OCI-M1 (cell line): ENCODE data around the gene CTXN1.
A peak's percentile ranks its signal among the peaks of the same experiment; 100 is the strongest.

Experiments
- DNase-seq: peaks from one replicate; lab custom pipeline; 2025; lab: John Stamatoyannopoulos, UW

The CTXN1 gene

GRCh38 chr19:7914099-7914498 lies 11.8 kb downstream of the CTXN1 start:
- no peak for DNase-seq

DNA sequence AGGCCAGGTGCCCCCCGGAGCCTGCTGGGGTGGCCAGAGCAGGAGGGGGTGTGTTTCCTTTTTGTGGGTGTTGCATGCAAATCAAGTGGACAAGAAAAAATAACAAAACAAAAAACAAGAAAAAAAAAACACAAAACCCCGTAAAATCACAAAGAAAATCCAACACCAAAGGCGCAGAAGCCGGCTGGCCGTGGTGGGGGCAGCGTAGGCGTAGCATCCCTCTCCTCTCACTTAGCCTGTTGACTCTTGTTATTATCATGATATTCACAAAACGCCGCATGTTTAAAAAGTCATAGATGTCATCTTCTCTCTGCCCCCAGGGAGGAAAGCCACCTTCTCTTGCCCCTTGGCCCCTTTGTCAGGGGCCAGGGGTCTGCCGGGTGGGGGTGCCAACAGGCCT lies 12.3 kb downstream of the CTXN1 start:
- no peak for DNase-seq

GRCh38 chr19:7912697-7913564 lies 13.0 kb downstream of the CTXN1 start:
- no peak for DNase-seq

DNA sequence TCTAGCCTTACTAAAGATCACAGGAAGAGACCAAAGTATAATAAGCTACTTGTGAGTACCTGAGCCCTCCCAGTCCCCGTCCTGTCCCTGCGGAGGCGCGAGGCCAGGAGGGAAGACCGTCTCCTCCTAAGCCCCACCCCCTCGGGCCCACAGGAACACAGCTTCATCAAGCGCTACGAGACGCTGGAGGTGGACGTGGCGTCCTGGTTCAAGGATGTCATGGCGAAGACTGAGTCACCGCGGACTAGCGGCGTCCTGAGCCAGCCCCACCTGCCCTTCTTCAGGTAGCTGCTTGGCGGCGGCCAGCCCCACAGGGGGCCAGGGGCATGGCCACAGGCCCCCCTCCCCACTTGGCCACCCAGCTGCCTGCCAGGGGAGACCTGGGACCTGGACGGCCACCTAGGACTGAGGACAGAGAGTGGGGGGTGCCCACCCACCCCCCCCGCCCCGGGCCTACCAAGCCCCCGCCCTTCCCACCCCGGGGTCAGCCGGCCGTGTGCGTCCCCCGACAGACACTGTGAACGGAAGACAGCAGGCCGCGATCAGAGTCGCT lies 13.7 kb downstream of the CTXN1 start:
- no peak for DNase-seq

DNA sequence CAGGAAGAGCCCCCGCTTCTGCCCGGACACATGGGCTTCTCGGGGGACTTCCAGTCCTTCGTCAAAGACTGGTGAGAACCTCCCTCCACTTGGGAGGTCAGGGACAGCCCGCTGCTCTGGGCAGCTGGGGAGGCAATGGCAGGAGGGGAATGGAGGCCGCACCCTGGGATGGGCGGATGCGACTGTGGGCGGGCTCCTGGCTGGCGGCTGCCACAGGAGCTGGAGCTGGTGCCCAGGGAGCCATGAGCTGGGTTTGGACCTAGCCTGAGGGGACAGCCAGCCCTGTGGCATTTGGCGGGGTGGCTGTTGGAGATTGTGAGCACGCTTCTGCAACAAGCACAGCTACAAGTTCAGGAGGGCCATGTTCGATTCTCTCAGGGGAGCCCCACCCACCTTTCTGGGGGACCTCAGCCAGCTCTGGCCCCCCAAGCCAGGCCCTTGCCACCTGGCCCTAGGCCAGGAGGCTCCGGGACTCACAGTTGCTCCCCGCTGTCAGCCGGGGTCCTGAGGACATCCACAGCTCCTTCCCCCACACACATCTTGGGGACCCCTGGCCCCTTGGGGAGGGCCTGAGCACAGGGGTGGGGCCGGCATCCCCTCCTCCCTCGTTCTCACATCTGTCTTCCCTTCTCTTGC lies 14.3 kb downstream of the CTXN1 start:
- DNase-seq, result no peak

- DNase-seq, result no peak
Measured at GRCh38 chr19:7910321-7911161, 15.4 kb downstream of the CTXN1 start.

- no peak for DNase-seq
Measured at GRCh38 chr19:7909471-7910067, 16.4 kb downstream of the CTXN1 start.

- DNase-seq, result no peak
Measured at GRCh38 chr19:7908742-7909461, 17.0 kb downstream of the CTXN1 start.

- DNase-seq, result no peak
Measured at GRCh38 chr19:7908078-7908699, 17.7 kb downstream of the CTXN1 start.

- DNase-seq, result no peak
Measured at GRCh38 chr19:7907544-7907943, 18.4 kb downstream of the CTXN1 start.

GRCh38 chr19:7907122-7907521 lies 18.8 kb downstream of the CTXN1 start:
- DNase-seq, result no peak

GRCh38 chr19:7905859-7906258 lies 20.1 kb downstream of the CTXN1 start:
- DNase-seq, result no peak

GRCh38 chr19:7905268-7905667 lies 20.7 kb downstream of the CTXN1 start:
- DNase-seq, result no peak

DNA sequence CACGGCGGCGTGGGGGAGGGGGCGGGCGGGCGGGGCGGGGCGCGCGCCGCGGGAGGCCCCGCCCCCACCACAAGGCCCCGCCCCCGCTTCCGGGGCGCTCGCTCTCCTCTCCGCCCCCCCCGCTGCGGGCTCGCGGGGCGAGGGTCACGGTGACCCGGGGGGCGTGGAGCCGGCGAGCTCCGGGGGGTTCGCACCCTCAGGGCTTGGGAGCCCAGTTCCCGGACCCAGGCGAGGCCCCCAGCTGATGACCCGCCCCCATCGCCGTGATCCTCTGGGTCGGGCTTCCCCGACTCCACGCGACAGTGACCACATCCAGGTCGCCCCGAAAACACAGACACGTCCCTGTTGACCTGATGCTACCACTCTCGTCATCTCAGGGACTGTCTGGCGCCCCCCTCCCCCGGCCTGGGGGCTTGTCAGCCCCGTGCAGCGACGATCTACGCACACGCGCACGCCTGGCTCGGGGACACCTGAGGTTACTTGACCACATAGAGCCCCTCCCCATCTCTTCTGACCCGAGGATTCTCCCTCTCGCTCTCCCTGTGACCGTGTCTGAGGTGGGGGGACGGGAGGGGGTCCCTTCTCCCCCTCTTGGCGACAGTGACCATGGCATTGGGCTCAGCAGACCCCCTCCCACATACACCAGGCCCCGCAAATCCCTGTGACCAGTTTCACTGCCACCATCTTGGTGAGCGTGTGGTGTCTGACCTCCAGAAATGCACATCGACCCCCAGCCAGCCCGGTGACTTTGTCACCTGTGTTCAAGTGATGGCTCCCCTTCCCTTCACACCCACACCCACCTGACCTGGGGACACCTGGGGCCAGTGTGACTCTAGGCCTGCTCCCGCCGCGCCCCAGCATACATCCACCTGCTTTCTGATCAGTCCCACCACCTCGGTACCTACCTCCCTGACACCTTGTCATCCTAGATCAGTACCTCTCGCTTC lies 21.6 kb downstream of the CTXN1 start:
- DNase-seq, result peak; percentile 76

DNA sequence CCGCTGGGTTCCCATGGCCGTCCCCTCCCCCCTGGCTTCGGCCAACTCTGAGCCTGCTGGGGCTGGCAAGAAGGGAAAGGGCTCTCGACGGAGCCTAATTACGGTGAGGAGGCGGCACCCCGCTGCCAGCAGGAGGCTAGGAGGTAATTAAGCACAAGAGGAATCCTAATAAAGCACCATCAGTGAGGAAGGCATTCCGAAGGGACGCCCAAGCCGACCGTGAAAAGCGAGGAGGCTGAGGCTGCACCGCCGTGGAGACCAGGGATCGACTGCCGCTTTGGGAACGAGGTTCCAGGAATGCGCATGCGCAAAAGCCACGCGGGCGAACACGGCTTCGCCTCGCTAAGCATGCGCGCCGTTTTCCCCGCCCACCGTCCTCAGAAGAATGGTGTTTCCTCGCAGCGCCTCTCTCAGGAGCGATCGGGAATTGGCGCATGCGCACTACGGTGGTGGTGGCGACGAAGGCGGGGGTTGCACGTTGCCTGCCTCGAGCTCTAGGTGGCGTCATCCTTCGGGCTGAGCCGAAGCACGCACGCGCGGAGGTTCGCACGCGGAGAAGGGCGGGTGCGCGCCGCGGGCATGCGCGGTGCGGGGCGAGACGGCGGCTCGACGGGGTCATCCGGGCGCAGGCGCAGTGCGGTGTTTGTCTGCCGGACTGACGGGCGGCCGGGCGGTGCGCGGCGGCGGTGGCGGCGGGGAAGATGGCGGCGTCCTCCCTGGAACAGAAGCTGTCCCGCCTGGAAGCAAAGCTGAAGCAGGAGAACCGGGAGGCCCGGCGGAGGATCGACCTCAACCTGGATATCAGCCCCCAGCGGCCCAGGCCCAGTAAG lies 22.5 kb downstream of the CTXN1 start, which contains the start of gene MAP2K7:
Gene MAP2K7, plus strand, starts transcription at position 634 of the 830 bp plus-strand sequence. Its CDS starts 68 bp downstream, at position 702.
- DNase-seq, result peak; percentile 100

DNA sequence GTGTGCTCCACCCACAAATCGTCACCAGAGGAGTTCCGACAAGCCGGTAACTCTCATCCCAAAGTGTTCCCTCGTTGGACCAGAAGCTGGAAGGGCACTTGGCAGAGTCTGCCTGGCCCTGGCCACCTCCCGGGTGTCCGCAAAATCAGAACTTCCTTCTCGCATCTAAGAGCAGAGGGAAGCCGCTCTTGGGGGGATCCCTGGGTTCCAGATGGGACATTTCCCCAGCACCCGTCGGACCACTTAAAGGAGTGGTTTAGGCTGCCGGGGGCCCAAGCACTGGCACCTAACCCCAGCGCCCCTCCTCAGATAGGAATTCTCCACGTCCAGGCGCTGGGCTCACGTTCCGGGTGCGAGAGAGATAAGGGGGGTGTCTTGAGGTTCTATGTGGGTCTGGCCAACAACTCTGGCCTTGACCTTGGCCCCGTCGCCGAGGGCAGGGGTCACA lies 23.1 kb downstream of the CTXN1 start:
- peak; percentile 56 for DNase-seq

GRCh38 chr19:7901337-7901736 lies 24.6 kb downstream of the CTXN1 start:
- DNase-seq, result no peak

DNA sequence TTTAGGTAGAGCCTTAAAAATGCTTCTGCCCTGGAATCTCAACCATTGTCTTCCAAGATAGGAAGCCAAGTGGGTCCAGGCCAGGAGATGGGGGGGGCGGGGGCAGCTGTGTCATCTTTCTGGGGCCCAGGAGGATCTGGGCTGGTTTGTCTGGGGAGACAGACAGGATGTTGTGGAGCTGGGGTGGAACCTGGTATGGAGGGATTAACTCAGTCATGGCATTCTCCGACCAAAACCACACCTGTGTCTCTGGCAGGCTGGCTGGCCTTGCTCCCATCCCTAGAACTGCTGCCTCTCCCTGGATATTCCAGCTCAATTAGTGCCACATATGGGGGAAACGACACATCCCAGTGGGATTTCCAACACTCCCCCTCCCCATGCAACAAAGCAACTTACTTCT lies 25.0 kb downstream of the CTXN1 start:
- no peak for DNase-seq
